ENCODE results near the gene KYAT1.

The KYAT1 gene

DNA sequence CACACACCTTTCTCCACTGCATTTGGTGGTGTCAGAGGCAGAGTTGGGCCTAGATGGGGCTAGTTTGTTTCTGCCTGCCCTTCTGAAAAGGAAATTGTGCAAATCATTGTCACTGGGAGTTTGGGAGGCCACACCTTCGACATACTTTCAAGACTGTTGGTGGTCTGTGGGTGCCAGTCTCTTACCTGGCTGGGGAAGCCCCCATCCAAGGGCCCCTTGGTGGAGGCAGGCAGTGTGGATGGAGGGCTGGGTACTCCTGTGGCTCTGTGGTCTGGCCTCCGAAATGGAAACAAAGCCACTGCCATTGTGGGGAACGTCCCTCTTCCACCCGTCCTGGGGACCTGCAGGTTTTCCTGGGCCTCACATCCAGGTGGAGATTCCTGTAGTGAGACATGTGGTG, 28.1 kb upstream of the KYAT1 start:
- FAIRE-seq, result no peak
- DNase-seq (ENCODE audit: low spot score), result no peak

DNA sequence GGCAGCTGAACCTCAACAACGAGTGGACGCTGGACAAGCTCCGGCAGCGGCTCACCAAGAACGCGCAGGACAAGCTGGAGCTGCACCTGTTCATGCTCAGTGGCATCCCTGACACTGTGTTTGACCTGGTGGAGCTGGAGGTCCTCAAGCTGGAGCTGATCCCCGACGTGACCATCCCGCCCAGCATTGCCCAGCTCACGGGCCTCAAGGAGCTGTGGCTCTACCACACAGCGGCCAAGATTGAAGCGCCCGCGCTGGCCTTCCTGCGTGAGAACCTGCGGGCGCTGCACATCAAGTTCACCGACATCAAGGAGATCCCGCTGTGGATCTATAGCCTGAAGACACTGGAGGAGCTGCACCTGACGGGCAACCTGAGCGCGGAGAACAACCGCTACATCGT, 26.6 kb upstream of the KYAT1 start:
- FAIRE-seq (no peak), DNase-seq (ENCODE audit: low spot score) (no peak)

- no peak for DNase-seq (ENCODE audit: low spot score)
- FAIRE-seq, result no peak
Measured at GRCh38 chr9:128906741-128907140, 25.0 kb upstream of the KYAT1 start.

- no peak for FAIRE-seq
- DNase-seq (ENCODE audit: low spot score), result no peak
Measured at GRCh38 chr9:128905964-128906363, 24.2 kb upstream of the KYAT1 start.

- no peak for DNase-seq (ENCODE audit: low spot score)
- no peak for FAIRE-seq
Measured at GRCh38 chr9:128903871-128904620, 22.3 kb upstream of the KYAT1 start.

GRCh38 chr9:128903079-128903461, 21.3 kb upstream of the KYAT1 start:
- DNase-seq (ENCODE audit: low spot score), result no peak
- FAIRE-seq, result peak; percentile 52

- FAIRE-seq, result no peak
Measured at GRCh38 chr9:128902351-128903078, 20.8 kb upstream of the KYAT1 start.

GRCh38 chr9:128901822-128902221, 20.1 kb upstream of the KYAT1 start:
- DNase-seq (ENCODE audit: low spot score), result no peak
- no peak for FAIRE-seq

More at GRCh38 chr9:128902351-128903078, 20.8 kb upstream of the KYAT1 start:
- no peak for DNase-seq (ENCODE audit: low spot score)

DNA sequence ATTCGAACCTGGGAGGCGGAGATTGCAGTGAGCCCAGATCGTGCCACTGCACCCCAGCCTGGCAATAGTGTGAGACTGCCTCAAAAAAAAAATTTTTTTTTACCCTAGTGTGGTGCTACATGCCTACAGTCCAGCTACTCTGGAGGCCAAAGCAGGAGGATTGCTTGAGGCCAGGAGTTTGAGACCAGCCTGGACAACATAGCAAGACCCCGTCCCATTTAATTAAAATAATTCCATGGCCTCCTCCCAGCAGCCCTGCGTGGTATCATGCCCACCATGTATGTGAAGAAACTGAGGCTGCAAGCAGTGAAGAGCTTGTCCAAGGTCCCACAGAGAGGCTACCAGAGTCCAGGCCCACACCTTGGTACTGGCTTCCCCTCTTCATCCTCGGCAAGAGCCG, 19.6 kb upstream of the KYAT1 start:
- DNase-seq (ENCODE audit: low spot score), result no peak
- no peak for FAIRE-seq

- FAIRE-seq, result no peak
Measured at GRCh38 chr9:128899566-128900322, 18.0 kb upstream of the KYAT1 start.

DNA sequence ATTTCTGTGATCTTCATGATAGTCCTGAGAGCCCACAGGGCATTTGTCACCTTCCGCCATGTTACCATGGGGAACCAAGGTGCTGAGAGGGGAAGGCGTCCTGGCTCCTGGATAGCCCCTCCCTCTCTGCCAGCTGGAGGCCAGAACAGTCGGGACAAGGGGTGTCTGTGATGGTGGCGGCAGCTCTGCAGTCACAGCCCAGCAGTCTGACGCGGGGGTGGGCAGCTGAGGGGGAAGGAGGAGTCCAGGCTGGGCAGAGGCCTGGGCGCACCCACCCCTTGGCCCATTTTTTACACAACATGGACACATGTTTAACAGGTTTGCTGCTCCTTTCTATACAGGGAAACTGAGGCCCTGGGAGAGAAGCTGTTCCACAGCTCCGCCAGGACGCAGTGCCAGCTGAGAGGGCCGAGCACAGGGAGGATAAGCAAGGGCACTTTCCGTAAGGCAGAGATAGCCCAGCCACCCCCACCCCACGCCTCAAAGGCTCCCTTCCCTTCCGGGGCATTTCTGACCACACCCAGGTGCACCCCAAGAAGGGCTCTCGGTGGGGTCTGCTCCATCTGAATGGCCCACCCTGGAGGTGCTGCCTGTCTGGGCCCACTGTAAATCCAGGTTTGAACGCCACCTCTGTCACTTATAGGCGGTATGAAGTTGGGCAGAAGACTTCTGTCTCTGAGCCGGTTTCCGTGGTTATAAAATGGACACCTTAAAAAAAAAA, 17.3 kb upstream of the KYAT1 start:
- DNase-seq (ENCODE audit: low spot score), result no peak

More at GRCh38 chr9:128899566-128900322, 18.0 kb upstream of the KYAT1 start:
- DNase-seq (ENCODE audit: low spot score), result no peak

GRCh38 chr9:128898382-128898781, 16.6 kb upstream of the KYAT1 start:
- FAIRE-seq (no peak), DNase-seq (ENCODE audit: low spot score) (no peak)

More for the DNA sequence above, 17.3 kb upstream of the KYAT1 start:
- FAIRE-seq, result no peak

- FAIRE-seq (no peak), DNase-seq (ENCODE audit: low spot score) (no peak)
Measured at GRCh38 chr9:128895556-128895955, 13.8 kb upstream of the KYAT1 start.

DNA sequence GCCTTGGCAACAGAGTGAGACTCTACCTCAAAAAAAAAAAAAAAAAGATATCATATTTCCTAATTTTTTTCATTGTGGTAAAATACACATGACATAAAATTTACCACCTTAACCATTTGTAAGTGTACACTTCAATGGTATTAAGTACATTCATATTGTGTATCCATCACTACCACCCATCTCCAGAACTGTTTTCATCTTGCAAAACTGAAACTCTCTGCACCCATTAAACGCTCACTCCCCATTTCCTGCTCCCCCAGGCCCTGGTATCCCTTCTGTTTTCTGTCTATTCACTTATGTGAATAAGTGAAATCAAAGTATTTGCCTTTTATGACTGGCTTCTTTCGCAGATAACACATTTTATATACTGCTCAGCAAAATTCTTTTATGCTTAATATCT, 13.0 kb upstream of the KYAT1 start:
- FAIRE-seq (no peak), DNase-seq (ENCODE audit: low spot score) (no peak)

- no peak for DNase-seq (ENCODE audit: low spot score)
- FAIRE-seq, result no peak
Measured at GRCh38 chr9:128893354-128893753, 11.6 kb upstream of the KYAT1 start.

DNA sequence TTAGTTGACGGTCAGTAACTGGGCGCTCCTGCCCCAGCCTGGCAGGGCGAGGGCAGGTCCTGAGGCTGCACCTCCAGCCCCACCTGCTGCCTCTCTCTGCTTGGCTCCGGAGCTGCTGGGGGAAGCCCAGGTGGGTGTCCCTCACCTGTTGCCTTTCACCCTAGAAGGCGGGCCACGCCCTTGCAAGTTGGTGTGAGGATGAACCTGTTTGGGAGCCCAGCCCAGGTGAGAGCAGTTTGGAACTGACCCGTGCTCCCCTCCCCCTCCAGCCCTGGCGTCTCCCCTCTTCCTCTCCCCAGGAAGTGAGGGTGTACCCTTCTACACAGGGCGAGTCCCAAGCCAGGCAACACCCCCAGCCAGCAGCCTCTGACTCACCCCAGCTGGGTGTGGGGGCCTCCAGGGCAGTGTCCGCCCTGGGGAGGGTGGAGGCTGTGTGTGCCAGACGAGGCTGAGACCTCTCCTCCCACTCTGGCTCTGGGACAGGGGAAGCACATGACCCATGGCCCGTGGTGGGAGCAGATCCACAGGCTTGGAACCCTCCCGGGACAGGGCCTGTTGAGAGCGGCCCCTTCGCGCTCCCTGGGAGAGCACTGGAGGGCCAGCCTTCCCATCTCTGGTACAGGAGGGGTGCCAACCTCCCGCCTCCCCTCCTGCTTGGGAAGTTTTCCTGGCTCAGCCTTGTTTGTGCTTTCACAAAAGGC, 10.6 kb upstream of the KYAT1 start:
- FAIRE-seq, result no peak
- peak; percentile 85 for DNase-seq (ENCODE audit: low spot score)

DNA sequence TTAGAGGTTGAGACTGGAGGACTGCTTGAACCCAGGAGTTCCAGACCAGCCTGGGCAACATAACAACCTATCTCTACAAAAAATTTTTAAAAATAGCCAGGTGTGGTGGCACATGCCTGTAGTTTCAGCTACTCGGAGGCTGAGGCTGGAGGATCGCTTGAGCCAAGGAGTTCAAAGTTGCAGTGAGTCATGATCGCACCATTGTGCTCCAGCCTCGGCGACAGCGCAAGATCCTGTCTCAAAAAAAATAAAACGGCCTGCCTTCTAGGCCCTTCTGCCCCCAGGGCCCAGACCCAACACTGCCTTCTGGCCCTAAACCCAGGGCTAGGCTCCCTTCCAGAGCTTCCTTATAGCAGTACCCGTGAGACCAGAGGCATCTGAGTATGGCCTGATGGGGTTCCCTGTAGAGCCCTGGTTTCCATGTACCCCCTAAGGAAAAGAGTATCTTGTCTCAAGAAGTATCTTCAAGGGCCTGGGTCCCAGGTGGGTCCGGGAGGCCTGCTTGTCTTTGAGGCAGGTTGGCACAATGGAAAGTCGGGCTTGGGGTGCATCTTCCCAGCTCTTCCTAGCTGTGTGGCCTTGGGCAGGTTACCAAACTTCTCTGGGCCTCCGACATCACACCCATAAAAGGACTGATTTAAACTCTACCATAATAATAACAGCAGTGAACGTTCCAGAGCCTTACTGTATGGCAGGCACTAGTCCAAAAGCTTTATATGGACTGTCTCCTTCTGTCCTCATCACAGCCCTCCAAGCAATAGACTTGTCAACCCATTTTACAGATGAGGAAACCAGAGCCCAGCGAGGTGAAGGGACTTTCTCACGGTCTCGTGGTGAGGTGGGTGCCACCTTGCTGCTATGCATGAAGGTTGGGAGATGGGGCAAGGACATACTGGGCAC, 9.8 kb upstream of the KYAT1 start:
- DNase-seq (ENCODE audit: low spot score) (no peak), FAIRE-seq (no peak)

GRCh38 chr9:128887914-128888350, 6.2 kb upstream of the KYAT1 start:
- no peak for FAIRE-seq

DNA sequence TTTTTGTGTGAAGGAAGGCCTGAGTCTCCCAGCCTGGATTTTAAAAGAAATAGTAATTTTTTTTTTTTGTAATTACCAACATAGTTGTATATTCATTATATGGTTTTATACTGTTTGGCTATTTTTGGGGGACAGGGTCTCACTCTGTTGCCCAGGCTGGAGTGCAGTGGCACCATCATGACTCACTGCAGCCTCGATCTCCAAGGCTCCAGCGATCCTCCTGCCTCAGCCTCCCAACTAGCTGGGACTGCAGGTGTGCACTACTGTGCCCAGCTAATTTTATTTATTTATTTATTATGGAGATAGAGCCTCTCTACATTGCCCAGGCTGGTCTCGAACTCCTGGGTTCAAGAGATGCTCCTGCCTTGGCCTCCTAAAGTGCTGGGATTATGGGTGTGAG, 5.3 kb upstream of the KYAT1 start:
- DNase-seq (ENCODE audit: low spot score), result no peak
- FAIRE-seq, result no peak

More at GRCh38 chr9:128887914-128888350, 6.2 kb upstream of the KYAT1 start:
- no peak for DNase-seq (ENCODE audit: low spot score)
